Neuronal stem cell (in vitro differentiated cells): ENCODE data around the gene CNTNAP2.
"Not testable (repeated sequence)": the region's sequence is repeated elsewhere in the genome, so short reads cannot be mapped to it uniquely, and the experiment has no call there.

Experiments used
- DNase-seq: peaks from one replicate; pipeline ENCODE4 v3.0.0-alpha.2; 2013; ENCODE audit warnings: low spot score
- H2AFZ ChIP-seq: one replicate; pipeline ENCODE4 v1.6.1; 2013; ENCODE audit warnings: mild to moderate bottlenecking, low read length, inconsistent platforms
- H2AK5ac ChIP-seq: 2 replicates; pipeline ENCODE4 v1.6.1; 2013; ENCODE audit warnings: low read depth, mild to moderate bottlenecking, inconsistent platforms, low read length, moderate library complexity, mixed read lengths
- H2BK120ac ChIP-seq: 2 replicates; pipeline ENCODE4 v1.6.1; 2013; ENCODE audit warnings: low read depth, mild to moderate bottlenecking, inconsistent platforms, low read length, moderate library complexity, mixed read lengths
- H2BK12ac ChIP-seq: one replicate; pipeline ENCODE4 v1.6.1; 2013; ENCODE audit warnings: low read length, inconsistent platforms
- H2BK15ac ChIP-seq: 2 replicates; pipeline ENCODE4 v1.6.1; 2013; ENCODE audit warnings: mild to moderate bottlenecking, low read length, inconsistent platforms, mixed read lengths
- H2BK5ac ChIP-seq: one replicate; pipeline ENCODE4 v1.6.1; 2013; ENCODE audit warnings: inconsistent platforms, mild to moderate bottlenecking, low read length, moderate library complexity
- H3K14ac ChIP-seq: one replicate; pipeline ENCODE4 v1.6.1; 2013; ENCODE audit warnings: low read length, inconsistent platforms
- H3K18ac ChIP-seq: 2 replicates; pipeline ENCODE4 v1.6.1; 2013; ENCODE audit warnings: low read length, inconsistent platforms
- H3K23ac ChIP-seq: 2 replicates; pipeline ENCODE4 v1.6.1; 2013; ENCODE audit warnings: low read depth, mild to moderate bottlenecking, mixed read lengths, low read length, inconsistent platforms; ENCODE audit not compliant: poor library complexity
- H3K27ac ChIP-seq: replicated peaks from 3 replicates; pipeline ENCODE4 v1.5.1; 2013; ENCODE audit warnings: low read length, inconsistent platforms
- H3K27me3 ChIP-seq, 3 experiments: 2 replicates each; pipeline ENCODE4 v1.6.1; 2013; ENCODE audit warnings: low read length in 3 of 3, mild to moderate bottlenecking in 2 of 3, inconsistent platforms in 1 of 3, low read depth in 1 of 3, mixed read lengths in 1 of 3, moderate library complexity in 1 of 3; ENCODE audit not compliant: control insufficient read depth in 3 of 3, insufficient read depth in 3 of 3
- H3K36me3 ChIP-seq, 2 donors: replicated peaks in 1 of 2; 2 replicates each; pipeline ENCODE4 v1.6.1; 2013; ENCODE audit warnings: low read length in 2 of 2; ENCODE audit not compliant: control insufficient read depth in 2 of 2, insufficient read depth in 2 of 2
- H3K4ac ChIP-seq: 2 replicates; pipeline ENCODE4 v1.6.1; 2013; ENCODE audit warnings: inconsistent platforms, mild to moderate bottlenecking, low read length, moderate library complexity
- H3K4me1 ChIP-seq, 2 donors: 1 replicate in 1 of 2; 2 replicates in 1 of 2; pipeline ENCODE4 v1.6.1; 2013; ENCODE audit warnings: low read length in 2 of 2, low read depth in 1 of 2; ENCODE audit not compliant: control insufficient read depth in 2 of 2, insufficient read depth in 1 of 2
- H3K4me2 ChIP-seq: one replicate; pipeline ENCODE4 v1.6.1; 2013; ENCODE audit warnings: mild to moderate bottlenecking, low read length, inconsistent platforms; ENCODE audit not compliant: insufficient read depth, poor library complexity, severe bottlenecking
- H3K4me3 ChIP-seq, 2 donors: 2 replicates each; pipeline ENCODE4 v1.5.1; 2013; ENCODE audit warnings: low read length in 2 of 2, mild to moderate bottlenecking in 2 of 2, inconsistent platforms in 1 of 2, moderate library complexity in 1 of 2
- H3K79me1 ChIP-seq: one replicate; pipeline ENCODE4 v1.6.1; 2013; ENCODE audit warnings: low read depth, mild to moderate bottlenecking, inconsistent platforms, low read length, moderate library complexity
- H3K9ac ChIP-seq: one replicate; pipeline ENCODE4 v1.6.1; 2013; ENCODE audit warnings: mild to moderate bottlenecking, low read depth, low read length, inconsistent platforms; ENCODE audit not compliant: poor library complexity
- H3K9me3 ChIP-seq, 2 donors: replicated peaks in 1 of 2; 2 replicates each; pipeline versions ENCODE3 to v1.6.1; 2013; ENCODE audit warnings: low read length in 2 of 2, mild to moderate bottlenecking in 2 of 2, inconsistent platforms in 1 of 2, low read depth in 1 of 2, mixed read lengths in 1 of 2, moderate library complexity in 1 of 2; ENCODE audit not compliant: control insufficient read depth in 2 of 2, insufficient read depth in 1 of 2
- H4K8ac ChIP-seq: one replicate; pipeline ENCODE4 v1.6.1; 2013; ENCODE audit warnings: low read depth, mild to moderate bottlenecking, inconsistent platforms, low read length, moderate library complexity
- H4K91ac ChIP-seq: one replicate; pipeline ENCODE4 v1.6.1; 2013; ENCODE audit warnings: low read length, low read depth, mild to moderate bottlenecking, inconsistent platforms; ENCODE audit not compliant: poor library complexity
- WGBS, 2 donors: extraction: QIAGEN DNeasy Blood & Tissue Kit; methylation state at CpG; one replicate each; pipeline ENCODE4 v1.1.7; 2013; ENCODE audit warnings: missing lambda C conversion rate in 2 of 2, mixed read lengths in 1 of 2; ENCODE audit not compliant: insufficient read length in 2 of 2, insufficient replicate concordance in 1 of 2; ENCODE audit errors: extremely low coverage in 2 of 2; 5-methylcytosine and 5-hydroxymethylcytosine counted together

The CNTNAP2 gene

GRCh38 chr7:147798001-147798400 lies 1681.4 kb downstream of the CNTNAP2 start:
- Histone ChIP-seq H2BK5ac (no peak overlapping the region), H3K36me3 (no peaks in the 10 kb centered on the region), H3K14ac (no peak overlapping the region), H2AK5ac (no peak overlapping the region), H3K4me2 (no peak overlapping the region), H2BK15ac (no peak overlapping the region), H2AFZ (no peak overlapping the region), H3K79me1 (no peaks in the 10 kb centered on the region), H3K9ac (no peak overlapping the region), H3K27ac (no peak overlapping the region), H4K8ac (no peak overlapping the region), H3K18ac (no peak overlapping the region), H2BK12ac (no peak overlapping the region), H4K91ac (no peak overlapping the region), H3K4ac (no peak overlapping the region), H3K27me3 (no peaks in the 10 kb centered on the region), H2BK120ac (no peak overlapping the region), H3K4me3 (no peak overlapping the region), H3K4me1 (no peaks in the 10 kb centered on the region), H3K9me3 (no peaks in the 10 kb centered on the region), H3K23ac (no peak overlapping the region)
- no peak for DNase-seq
- no CpG with 5 or more reads among the region's 5 CpGs for WGBS, 2 donors

DNA sequence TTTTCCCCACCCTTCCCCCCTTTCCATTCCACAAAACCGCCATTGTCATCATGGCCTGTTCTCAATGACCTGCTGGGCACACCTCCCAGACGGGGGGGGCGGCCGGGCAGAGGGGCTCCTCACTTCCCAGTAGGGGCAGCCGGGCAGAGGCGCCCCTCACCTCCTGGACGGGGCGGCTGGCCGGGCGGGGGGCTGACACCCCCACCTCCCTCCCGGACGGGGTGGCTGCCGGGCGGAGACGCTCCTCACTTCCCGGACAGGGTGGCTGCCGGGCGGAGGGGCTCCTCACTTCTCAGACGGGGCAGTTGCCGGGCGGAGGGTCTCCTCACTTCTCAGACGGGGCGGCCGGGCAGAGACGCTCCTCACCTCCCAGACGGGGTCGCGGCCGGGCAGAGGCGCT lies 1685.2 kb downstream of the CNTNAP2 start:
- H3K14ac ChIP-seq, H2BK120ac ChIP-seq, H2AK5ac ChIP-seq, H3K9ac ChIP-seq, H3K27me3 ChIP-seq, H2BK5ac ChIP-seq, H3K27ac ChIP-seq, H4K91ac ChIP-seq, DNase-seq, H3K23ac ChIP-seq, H4K8ac ChIP-seq, H2BK12ac ChIP-seq, H3K4ac ChIP-seq, H3K79me1 ChIP-seq, H3K9me3 ChIP-seq, H3K36me3 ChIP-seq, H3K4me2 ChIP-seq, H3K4me1 ChIP-seq, H2AFZ ChIP-seq, H3K4me3 ChIP-seq, H3K18ac ChIP-seq, H2BK15ac ChIP-seq: not testable (repeated sequence)
- WGBS, 2 donors, result no CpG with 5 or more reads among the region's 30 CpGs

GRCh38 chr7:147803151-147803550 lies 1686.5 kb downstream of the CNTNAP2 start:
- no peak overlapping the region for H3K4me3 ChIP-seq
- no peak for DNase-seq
- WGBS, 2 donors, result no CpG with 5 or more reads among the region's 3 CpGs

GRCh38 chr7:147803606-147804005 lies 1687.0 kb downstream of the CNTNAP2 start:
- WGBS, 2 donors, result no CpG with 5 or more reads among the region's 4 CpGs
- Histone ChIP-seq H3K79me1 (no peaks in the 10 kb centered on the region), H2BK5ac (no peak overlapping the region), H3K4me1 (peaks cover 0 to 2% of the 10 kb centered on the region in 2 donors), H3K27ac (peak overlapping the region; percentile 22), H4K8ac (no peak overlapping the region), H3K14ac (no peak overlapping the region), H3K4me3 (no peak overlapping the region), H3K9ac (no peak overlapping the region), H3K9me3 (no peaks in the 10 kb centered on the region), H2BK12ac (no peak overlapping the region), H2BK120ac (no peak overlapping the region), H4K91ac (no peak overlapping the region), H2AK5ac (no peak overlapping the region), H2BK15ac (no peak overlapping the region), H2AFZ (no peak overlapping the region), H3K27me3 (no peaks in the 10 kb centered on the region), H3K23ac (no peak overlapping the region), H3K4me2 (no peak overlapping the region), H3K4ac (no peak overlapping the region), H3K18ac (no peak overlapping the region), H3K36me3 (no peaks in the 10 kb centered on the region)
- DNase-seq, result peak; percentile 23

More at GRCh38 chr7:147803151-147803550, 1686.5 kb downstream of the CNTNAP2 start:
- no peak overlapping the region for H2BK120ac ChIP-seq
- H2AFZ ChIP-seq, result no peak overlapping the region
- H3K9ac ChIP-seq, result no peak overlapping the region
- H3K27ac ChIP-seq, result peak overlapping the region; percentile 22
- H3K4ac ChIP-seq, result no peak overlapping the region
- no peak overlapping the region for H4K91ac ChIP-seq
- H3K18ac ChIP-seq, result no peak overlapping the region
- no peak overlapping the region for H3K4me2 ChIP-seq
- H4K8ac ChIP-seq, result no peak overlapping the region
- no peak overlapping the region for H2AK5ac ChIP-seq
- H2BK5ac ChIP-seq, result no peak overlapping the region
- H2BK12ac ChIP-seq, result no peak overlapping the region
- H3K27me3 ChIP-seq, result no peaks in the 10 kb centered on the region
- H3K79me1 ChIP-seq, result no peaks in the 10 kb centered on the region
- no peak overlapping the region for H2BK15ac ChIP-seq
- no peak overlapping the region for H3K23ac ChIP-seq
- no peaks in the 10 kb centered on the region for H3K9me3 ChIP-seq
- no peaks in the 10 kb centered on the region for H3K36me3 ChIP-seq
- no peak overlapping the region for H3K14ac ChIP-seq
- H3K4me1 ChIP-seq, result peaks cover 0 to 2% of the 10 kb centered on the region in 2 donors
